Measurements from ENCODE around the gene PLEK. TPM values are rescaled to one million over a fixed set of nuclear protein-coding genes. Genes with fewer than 3 reads are reported as not detected.

PLEK gene
- total and polyA plus RNA-seq, 10 of the 15 experiments (the other 5 are each of a cell fraction or from before 2014, with no cell fraction given) = 229 to 804 (median 362) TPM

- in situ Hi-C loops (cut with MboI) (loop anchor here (5.0 kb wide), 2 partner anchors 79 to 241 kb away; no protein-coding TSS in a partner anchor), intact Hi-C loops (cut with micrococcal nuclease; ENCODE audit: unreplicated experiment) (loop anchor here (5.0 kb wide), 1 partner anchor 241 kb away; no protein-coding TSS in a partner anchor)
- Histone ChIP-seq H3K4me1 (ENCODE audit: control insufficient read depth, insufficient read depth, low read length) (peaks cover 21% of the 10 kb centered on the region), H3K79me2 (ENCODE audit: control insufficient read depth, insufficient read depth, low read length) (peaks cover 63% of the 10 kb centered on the region), H3K36me3 (ENCODE audit: control insufficient read depth in 2 of 2, insufficient read depth in 2 of 2, low read length in 1 of 2) (no peaks in the 10 kb centered on the region; a peak in 1 of 4 replicates), H3K9ac (ENCODE audit: control insufficient read depth, insufficient read depth, low read length) (no peak overlapping the region), H4K20me1 (ENCODE audit: control insufficient read depth, insufficient read depth) (no peaks in the 10 kb centered on the region), H3K4me3 (no peak overlapping the region), H3K4me2 (ENCODE audit: control insufficient read depth, insufficient read depth) (peak overlapping the region; percentile 94), H3K27ac (ENCODE audit: control insufficient read depth, insufficient read depth) (peak overlapping the region; percentile 94), H3K27me3 (replicated peaks in 1 of 2; ENCODE audit: control insufficient read depth in 2 of 2, insufficient read depth in 2 of 2, low read length in 1 of 2) (no peaks in the 10 kb centered on the region), H3K9me3 (replicated peaks; ENCODE audit: control insufficient read depth, insufficient read depth, low read length) (no peaks in the 10 kb centered on the region; the same call in 2 of the 3 replicates), H2AFZ (ENCODE audit: control insufficient read depth, low read depth, low read length) (no peak overlapping the region; the same call in 1 of the 2 replicates)
- TF ChIP-seq, protein P1, sequence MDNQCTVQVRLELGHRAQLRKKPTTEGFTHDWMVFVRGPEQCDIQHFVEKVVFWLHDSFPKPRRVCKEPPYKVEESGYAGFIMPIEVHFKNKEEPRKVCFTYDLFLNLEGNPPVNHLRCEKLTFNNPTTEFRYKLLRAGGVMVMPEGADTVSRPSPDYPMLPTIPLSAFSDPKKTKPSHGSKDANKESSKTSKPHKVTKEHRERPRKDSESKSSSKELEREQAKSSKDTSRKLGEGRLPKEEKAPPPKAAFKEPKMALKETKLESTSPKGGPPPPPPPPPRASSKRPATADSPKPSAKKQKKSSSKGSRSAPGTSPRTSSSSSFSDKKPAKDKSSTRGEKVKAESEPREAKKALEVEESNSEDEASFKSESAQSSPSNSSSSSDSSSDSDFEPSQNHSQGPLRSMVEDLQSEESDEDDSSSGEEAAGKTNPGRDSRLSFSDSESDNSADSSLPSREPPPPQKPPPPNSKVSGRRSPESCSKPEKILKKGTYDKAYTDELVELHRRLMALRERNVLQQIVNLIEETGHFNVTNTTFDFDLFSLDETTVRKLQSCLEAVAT (IDR thresholded peaks at IDR 0.05) = 0 out of 2 replicates have a peak, but pooled peaks have one; percentile 16
- TF ChIP-seq EP300 (IDR thresholded peaks at IDR 0.05; ENCODE audit: borderline replicate concordance in 1 of 2, control insufficient read depth in 1 of 2, low read depth in 2 of 2, low read length in 2 of 2) = no peak
- no peak for TF ChIP-seq YY1 (IDR thresholded peaks at IDR 0.05; ENCODE audit: low read depth, low read length)
- TF ChIP-seq GABPA (IDR thresholded peaks at IDR 0.05; ENCODE audit: low read depth) = no peak
- TF ChIP-seq ATF7 (IDR thresholded peaks at IDR 0.05; ENCODE audit: low read depth) = peak; percentile 78
- TF ChIP-seq MEF2A (IDR thresholded peaks at IDR 0.05; ENCODE audit: insufficient read depth, low read depth, low read length) = 0 out of 2 replicates have a peak, but pooled peaks have one; percentile 47
- TF ChIP-seq ZNF217 (IDR thresholded peaks at IDR 0.05) = 0 out of 2 replicates have a peak, but pooled peaks have one; percentile 5
- no peak for TF ChIP-seq SP1 (IDR thresholded peaks at IDR 0.05; ENCODE audit: low read depth, low read length)
- TF ChIP-seq NR2C1 (IDR thresholded peaks at IDR 0.05) = no peak
- peak; percentile 18; the same call in 1 of the 2 replicates for TF ChIP-seq JUNB (IDR thresholded peaks at IDR 0.05)
- TF ChIP-seq IRF5 (IDR thresholded peaks at IDR 0.05; ENCODE audit: borderline replicate concordance) = no peak
- TF ChIP-seq, protein P2, sequence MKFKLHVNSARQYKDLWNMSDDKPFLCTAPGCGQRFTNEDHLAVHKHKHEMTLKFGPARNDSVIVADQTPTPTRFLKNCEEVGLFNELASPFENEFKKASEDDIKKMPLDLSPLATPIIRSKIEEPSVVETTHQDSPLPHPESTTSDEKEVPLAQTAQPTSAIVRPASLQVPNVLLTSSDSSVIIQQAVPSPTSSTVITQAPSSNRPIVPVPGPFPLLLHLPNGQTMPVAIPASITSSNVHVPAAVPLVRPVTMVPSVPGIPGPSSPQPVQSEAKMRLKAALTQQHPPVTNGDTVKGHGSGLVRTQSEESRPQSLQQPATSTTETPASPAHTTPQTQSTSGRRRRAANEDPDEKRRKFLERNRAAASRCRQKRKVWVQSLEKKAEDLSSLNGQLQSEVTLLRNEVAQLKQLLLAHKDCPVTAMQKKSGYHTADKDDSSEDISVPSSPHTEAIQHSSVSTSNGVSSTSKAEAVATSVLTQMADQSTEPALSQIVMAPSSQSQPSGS (IDR thresholded peaks at IDR 0.05; ENCODE audit: low read length) = 0 out of 2 replicates have a peak, but pooled peaks have one; percentile 48
- TF ChIP-seq, protein P3, sequence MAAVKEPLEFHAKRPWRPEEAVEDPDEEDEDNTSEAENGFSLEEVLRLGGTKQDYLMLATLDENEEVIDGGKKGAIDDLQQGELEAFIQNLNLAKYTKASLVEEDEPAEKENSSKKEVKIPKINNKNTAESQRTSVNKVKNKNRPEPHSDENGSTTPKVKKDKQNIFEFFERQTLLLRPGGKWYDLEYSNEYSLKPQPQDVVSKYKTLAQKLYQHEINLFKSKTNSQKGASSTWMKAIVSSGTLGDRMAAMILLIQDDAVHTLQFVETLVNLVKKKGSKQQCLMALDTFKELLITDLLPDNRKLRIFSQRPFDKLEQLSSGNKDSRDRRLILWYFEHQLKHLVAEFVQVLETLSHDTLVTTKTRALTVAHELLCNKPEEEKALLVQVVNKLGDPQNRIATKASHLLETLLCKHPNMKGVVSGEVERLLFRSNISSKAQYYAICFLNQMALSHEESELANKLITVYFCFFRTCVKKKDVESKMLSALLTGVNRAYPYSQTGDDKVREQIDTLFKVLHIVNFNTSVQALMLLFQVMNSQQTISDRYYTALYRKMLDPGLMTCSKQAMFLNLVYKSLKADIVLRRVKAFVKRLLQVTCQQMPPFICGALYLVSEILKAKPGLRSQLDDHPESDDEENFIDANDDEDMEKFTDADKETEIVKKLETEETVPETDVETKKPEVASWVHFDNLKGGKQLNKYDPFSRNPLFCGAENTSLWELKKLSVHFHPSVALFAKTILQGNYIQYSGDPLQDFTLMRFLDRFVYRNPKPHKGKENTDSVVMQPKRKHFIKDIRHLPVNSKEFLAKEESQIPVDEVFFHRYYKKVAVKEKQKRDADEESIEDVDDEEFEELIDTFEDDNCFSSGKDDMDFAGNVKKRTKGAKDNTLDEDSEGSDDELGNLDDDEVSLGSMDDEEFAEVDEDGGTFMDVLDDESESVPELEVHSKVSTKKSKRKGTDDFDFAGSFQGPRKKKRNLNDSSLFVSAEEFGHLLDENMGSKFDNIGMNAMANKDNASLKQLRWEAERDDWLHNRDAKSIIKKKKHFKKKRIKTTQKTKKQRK (IDR thresholded peaks at IDR 0.05; ENCODE audit: low read depth, low read length) = no peak
- 0 out of 4 replicates have a peak, but pooled peaks of 1 of the 2 experiments have one; percentile 37 for TF ChIP-seq SRF (IDR thresholded peaks at IDR 0.05; ENCODE audit: low read depth in 2 of 2, low read length in 2 of 2)
- no peak for TF ChIP-seq RFX5 (IDR thresholded peaks at IDR 0.05; ENCODE audit: low read depth, low read length)
- TF ChIP-seq MXI1 (IDR thresholded peaks at IDR 0.05; ENCODE audit: low read depth, low read length) = no peak
- no peak for FAIRE-seq
- ChIA-PET SMC1A (ENCODE audit: uncharacterized antibody, unreplicated experiment) (interaction anchor here (1.5 to 10.7 kb wide), 4 partner anchors 19 to 78 kb away, joined by 4 to 166 read pairs (median 26); no protein-coding TSS in a partner anchor), RAD21 (ENCODE audit: unreplicated experiment) (interaction anchor here (1.3 to 7.5 kb wide), 4 partner anchors 9 to 77 kb away, joined by 5 to 82 read pairs (median 32); no protein-coding TSS in a partner anchor), POLR2A (interaction anchor here (1.0 to 5.8 kb wide), 4 partner anchors 8 to 76 kb away, joined by 3 to 47 read pairs (median 3); no protein-coding TSS in a partner anchor), CTCF (interaction anchor here (1.3 to 1.6 kb wide), 4 partner anchors 14 to 77 kb away, joined by 3 to 21 read pairs (median 5); no protein-coding TSS in a partner anchor)
- no TSS peak for BruUV-seq (replicated peaks)
- 87% methylated on average over 4 of the region's 4 CpGs for WGBS (ENCODE audit: insufficient coverage, insufficient replicate concordance, low lambda C conversion rate, missing lambda C conversion rate)
- no peak for DNase-seq (ENCODE audit: low read depth, low spot score)
- no peak for ATAC-seq
These were observed 1.4 kb upstream of the PLEK start for GRCh38 chr2:68363721-68364120.

All from GM12878 (cell line).